Smooth muscle cell (in vitro differentiated cells): ENCODE data around the gene SNCA. TPM values are rescaled to one million over a fixed set of nuclear protein-coding genes. Genes with fewer than 3 reads are reported as not detected.

Experiments
- DNase-seq: peaks from one replicate; lab custom pipeline; 2025; ENCODE audit not compliant: unreplicated experiment; lab: John Stamatoyannopoulos, UW
- H2AFZ ChIP-seq: fragments of 200-600 bp; sonication (generic); 2 replicates; pipeline ENCODE4 v1.6.0; 2016; ENCODE audit warnings: antibody characterized with exemption, low read depth, mild to moderate bottlenecking
- H3F3A ChIP-seq: fragments of 200-600 bp; sonication (generic); 2 replicates; pipeline ENCODE4 v1.6.0; 2017; ENCODE audit warnings: antibody characterized with exemption, low read depth
- H3K27ac ChIP-seq: fragments of 200-600 bp; sonication (generic); 2 replicates; pipeline ENCODE4 v1.5.1; 2016; ENCODE audit warnings: low read depth, mild to moderate bottlenecking
- H3K27me3 ChIP-seq: fragments of 200-600 bp; sonication (generic); 2 replicates; pipeline ENCODE4 v1.6.1; 2016; ENCODE audit warnings: low read depth, mild to moderate bottlenecking
- H3K36me3 ChIP-seq: fragments of 200-600 bp; sonication (generic); 2 replicates; pipeline ENCODE4 v1.5.1; 2016; ENCODE audit warnings: low read depth
- H3K4me1 ChIP-seq: fragments of 200-600 bp; sonication (generic); 2 replicates; pipeline ENCODE4 v1.5.1; 2016; ENCODE audit warnings: low read depth
- H3K4me2 ChIP-seq: fragments of 200-600 bp; sonication (generic); 2 replicates; pipeline ENCODE4 v1.6.0; 2016; ENCODE audit warnings: mild to moderate bottlenecking
- H3K4me3 ChIP-seq: fragments of 200-600 bp; sonication (generic); 2 replicates; pipeline ENCODE4 v1.5.1; 2016; ENCODE audit warnings: mild to moderate bottlenecking
- H3K79me2 ChIP-seq: fragments of 200-600 bp; sonication (generic); 2 replicates; pipeline ENCODE4 v1.6.0; 2016; ENCODE audit warnings: low read depth, mild to moderate bottlenecking
- H3K9ac ChIP-seq: fragments of 200-600 bp; sonication (generic); 2 replicates; pipeline ENCODE4 v1.6.0; 2016; ENCODE audit warnings: low read depth
- H3K9me3 ChIP-seq: fragments of 200-600 bp; sonication (generic); replicated peaks from 2 replicates; pipeline ENCODE4 v1.5.1; 2016; ENCODE audit warnings: low read depth
- H4K20me1 ChIP-seq: fragments of 200-600 bp; sonication (generic); 2 replicates; pipeline ENCODE4 v1.6.0; 2016; ENCODE audit warnings: low read depth
- WGBS: methylation state at CpG from one replicate; pipeline ENCODE4 v1.1.7; 2016; ENCODE audit warnings: low lambda C conversion rate; 5-methylcytosine and 5-hydroxymethylcytosine counted together
- polyA plus RNA-seq: library from polyadenylated mRNA; unstranded; fragments of >200 nt; fragmentation: Nextera tagmentation; extraction: Ambion mirVana; gene quantifications from 2 replicates; pipeline ENCODE4 v1.2.1, GENCODE V29; 2016
- total RNA-seq: library from RNA; depleted of rRNA; stranded (reverse); fragments of >200 nt; gene quantifications from 2 replicates; pipeline ENCODE4 v1.2.3, GENCODE V29; 2014
- TF ChIP-seq, protein P1 (sequence below): fragments of 200-600 bp; sonication (generic); IDR thresholded peaks from 2 replicates; pipeline ENCODE4 v1.5.1; 2017; ENCODE audit warnings: borderline replicate concordance, mild to moderate bottlenecking, antibody characterized with exemption; ENCODE audit not compliant: insufficient read depth, poor library complexity, severe bottlenecking

SNCA gene
- total and polyA plus RNA-seq, 2 experiments from 2014 or later: 0.22 to 3.2 TPM

- Histone ChIP-seq H3K79me2 (no peaks in the 10 kb centered on the region), H3K9me3 (no peaks in the 10 kb centered on the region), H3K4me3 (no peak overlapping the region), H3K9ac (no peak overlapping the region), H3K4me2 (no peak overlapping the region), H3K27me3 (no peaks in the 10 kb centered on the region), H2AFZ (no peak overlapping the region), H3K27ac (no peak overlapping the region), H3K36me3 (no peaks in the 10 kb centered on the region), H3K4me1 (no peaks in the 10 kb centered on the region), H4K20me1 (no peaks in the 10 kb centered on the region), H3F3A (no peaks in the 10 kb centered on the region)
- TF ChIP-seq, protein P1, sequence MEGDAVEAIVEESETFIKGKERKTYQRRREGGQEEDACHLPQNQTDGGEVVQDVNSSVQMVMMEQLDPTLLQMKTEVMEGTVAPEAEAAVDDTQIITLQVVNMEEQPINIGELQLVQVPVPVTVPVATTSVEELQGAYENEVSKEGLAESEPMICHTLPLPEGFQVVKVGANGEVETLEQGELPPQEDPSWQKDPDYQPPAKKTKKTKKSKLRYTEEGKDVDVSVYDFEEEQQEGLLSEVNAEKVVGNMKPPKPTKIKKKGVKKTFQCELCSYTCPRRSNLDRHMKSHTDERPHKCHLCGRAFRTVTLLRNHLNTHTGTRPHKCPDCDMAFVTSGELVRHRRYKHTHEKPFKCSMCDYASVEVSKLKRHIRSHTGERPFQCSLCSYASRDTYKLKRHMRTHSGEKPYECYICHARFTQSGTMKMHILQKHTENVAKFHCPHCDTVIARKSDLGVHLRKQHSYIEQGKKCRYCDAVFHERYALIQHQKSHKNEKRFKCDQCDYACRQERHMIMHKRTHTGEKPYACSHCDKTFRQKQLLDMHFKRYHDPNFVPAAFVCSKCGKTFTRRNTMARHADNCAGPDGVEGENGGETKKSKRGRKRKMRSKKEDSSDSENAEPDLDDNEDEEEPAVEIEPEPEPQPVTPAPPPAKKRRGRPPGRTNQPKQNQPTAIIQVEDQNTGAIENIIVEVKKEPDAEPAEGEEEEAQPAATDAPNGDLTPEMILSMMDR: no peak
- WGBS: 91% methylated on average over 2 of the region's 2 CpGs
- DNase-seq: no peak
Observed at GRCh38 chr4:89788206-89789072, 48.5 kb downstream of the SNCA start.

DNA sequence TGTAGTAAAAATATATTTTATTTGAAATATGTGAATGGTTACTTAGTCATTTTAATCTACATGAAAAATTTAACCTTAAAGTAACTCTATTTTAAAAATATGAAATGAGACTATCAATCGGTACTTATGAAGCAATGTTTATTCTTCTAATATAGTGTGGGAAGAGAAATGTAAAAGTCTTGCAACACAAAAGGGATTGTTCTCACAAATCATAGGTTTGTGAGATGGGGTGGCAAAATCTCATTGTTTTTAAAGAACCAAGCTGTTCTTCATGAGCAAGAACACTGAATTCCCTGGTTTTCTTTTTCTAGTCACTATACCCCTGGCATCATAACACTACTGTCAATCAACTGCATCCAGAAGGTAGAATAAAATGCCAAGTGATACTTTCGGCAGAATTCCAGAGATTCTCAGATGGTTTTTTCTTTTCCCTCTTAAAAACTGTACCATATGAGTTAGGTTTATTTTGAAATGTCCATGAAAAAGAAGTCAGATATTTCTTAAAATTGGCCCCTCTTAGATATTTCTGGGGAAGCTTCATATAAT is 52.2 kb downstream of the SNCA start:
- no peaks in the 10 kb centered on the region for H3K79me2 ChIP-seq
- TF ChIP-seq, protein P1: no peak
- no peaks in the 10 kb centered on the region for H3K36me3 ChIP-seq
- H2AFZ ChIP-seq: no peak overlapping the region
- H3F3A ChIP-seq: no peaks in the 10 kb centered on the region
- no peaks in the 10 kb centered on the region for H3K27me3 ChIP-seq
- no peaks in the 10 kb centered on the region for H4K20me1 ChIP-seq
- H3K4me3 ChIP-seq: no peak overlapping the region
- WGBS: 95% methylated on average over 2 of the region's 2 CpGs
- H3K9me3 ChIP-seq: no peaks in the 10 kb centered on the region
- no peaks in the 10 kb centered on the region for H3K4me1 ChIP-seq
- H3K27ac ChIP-seq: no peak overlapping the region
- no peak overlapping the region for H3K9ac ChIP-seq
- no peak for DNase-seq
- no peak overlapping the region for H3K4me2 ChIP-seq

DNA sequence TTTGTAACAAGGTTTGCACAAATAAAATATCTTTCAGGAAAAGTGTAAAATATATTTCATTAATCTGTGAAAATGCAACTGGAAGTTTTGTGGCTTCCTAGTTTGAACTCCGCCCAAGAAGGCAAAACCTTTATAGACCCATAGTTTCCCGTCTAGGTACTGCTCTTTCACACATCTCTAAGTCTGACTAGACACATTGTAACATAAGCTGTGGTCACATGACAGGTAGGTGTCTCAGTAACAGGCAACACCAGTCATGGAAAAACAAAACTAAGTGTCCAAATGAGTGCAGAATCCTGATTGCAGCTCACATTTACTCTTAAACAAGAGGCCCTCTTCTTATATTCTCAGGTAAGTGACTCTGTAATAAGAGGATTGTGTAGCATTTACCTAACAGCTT is 55.6 kb downstream of the SNCA start:
- no peaks in the 10 kb centered on the region for H3K36me3 ChIP-seq
- H3K27ac ChIP-seq: no peak overlapping the region
- H3K4me2 ChIP-seq: no peak overlapping the region
- WGBS: 87% methylated on average over 2 of the region's 2 CpGs
- no peak overlapping the region for H2AFZ ChIP-seq
- TF ChIP-seq, protein P1: no peak
- no peaks in the 10 kb centered on the region for H3F3A ChIP-seq
- no peaks in the 10 kb centered on the region for H3K4me1 ChIP-seq
- no peaks in the 10 kb centered on the region for H3K27me3 ChIP-seq
- no peaks in the 10 kb centered on the region for H4K20me1 ChIP-seq
- H3K9me3 ChIP-seq: no peaks in the 10 kb centered on the region
- no peak overlapping the region for H3K4me3 ChIP-seq
- no peak overlapping the region for H3K9ac ChIP-seq
- no peak for DNase-seq
- no peaks in the 10 kb centered on the region for H3K79me2 ChIP-seq
